Measurements from ENCODE around the gene FYB1.

Gene FYB1

DNA sequence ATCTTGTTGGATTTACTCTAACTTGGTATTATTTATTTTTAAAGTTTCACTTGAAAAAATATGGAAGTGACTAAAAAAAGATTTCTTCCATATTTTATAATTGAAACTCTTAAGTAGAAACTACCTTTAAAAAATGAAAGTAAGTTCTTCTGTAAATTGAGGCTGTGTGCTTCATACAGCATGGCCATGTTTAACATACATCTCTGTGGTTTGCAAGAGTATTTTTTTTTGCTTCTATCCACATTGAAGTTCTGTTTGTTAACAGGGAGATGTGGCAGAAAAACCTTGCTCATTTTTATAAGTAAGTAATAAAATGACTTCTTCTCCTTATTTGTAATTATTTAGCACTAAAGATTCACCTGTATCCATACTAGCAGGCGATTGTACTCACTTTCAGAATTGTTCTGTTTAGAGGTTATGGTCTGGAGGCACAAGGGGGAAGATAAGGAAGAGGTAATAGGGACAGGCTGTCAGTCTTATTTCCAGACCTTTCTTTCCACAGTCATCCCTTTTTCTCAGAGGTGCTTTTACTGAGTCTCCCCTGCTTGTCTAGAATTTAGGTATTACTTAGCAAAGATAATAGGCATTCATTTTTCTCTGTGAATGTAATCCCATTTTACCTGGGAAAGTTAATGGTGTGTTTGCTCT lies 16.0 kb downstream of the FYB1 start:
- Histone ChIP-seq H3K27ac (no peak overlapping the region), H3K4me3 (no peak overlapping the region)
- DNase-seq (ENCODE audit: low spot score) = no peak

GRCh38 chr5:39202597-39203274 lies 16.6 kb downstream of the FYB1 start:
- H3K4me3 ChIP-seq = no peak overlapping the region
- TF ChIP-seq CTCF (IDR thresholded peaks at IDR 0.05) = no peak
- no peak for DNase-seq (ENCODE audit: low spot score)
- no peak overlapping the region for H3K27ac ChIP-seq

More for the DNA sequence above, 16.0 kb downstream of the FYB1 start:
- no peak for TF ChIP-seq CTCF (IDR thresholded peaks at IDR 0.05)

DNA sequence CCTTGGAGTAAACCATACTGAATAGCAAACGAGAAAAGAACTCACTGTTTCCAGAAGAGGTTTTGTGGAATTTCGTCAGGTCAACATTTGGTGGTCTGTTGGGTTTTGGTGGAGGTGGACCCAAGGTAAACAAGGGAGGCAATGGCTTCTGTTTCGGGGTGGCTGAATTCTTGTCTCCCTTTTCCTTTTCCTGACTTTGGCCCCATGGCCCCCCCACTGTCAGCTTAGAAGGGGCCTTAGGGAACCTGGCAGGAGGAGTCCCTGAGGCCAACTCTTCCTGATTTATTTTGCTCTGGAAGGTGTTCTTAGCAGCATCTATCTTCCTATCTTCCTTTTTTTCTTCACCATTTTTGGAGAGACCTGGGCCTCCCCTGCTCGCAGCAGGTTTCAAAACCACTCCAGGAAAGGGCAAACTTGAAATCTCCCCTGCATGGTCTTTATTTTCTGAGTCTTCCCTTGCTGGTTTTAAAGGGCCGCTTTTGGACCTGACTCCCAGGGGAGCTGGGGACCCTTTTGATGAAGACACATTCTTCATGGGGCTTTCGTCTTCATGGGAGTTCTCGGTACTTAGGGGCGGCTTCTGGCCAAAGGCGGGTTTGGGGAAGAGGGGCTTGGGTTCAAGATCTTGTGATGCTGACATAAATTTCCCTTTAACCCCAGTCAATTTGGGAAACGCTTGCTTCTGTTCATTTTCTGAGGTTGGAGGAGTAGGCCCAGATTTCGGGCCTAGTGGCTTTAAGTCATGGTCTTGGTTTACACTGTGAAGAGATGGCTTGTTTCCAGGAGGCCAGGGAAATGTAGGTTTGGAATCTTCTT lies 17.4 kb downstream of the FYB1 start:
- no peak overlapping the region for H3K27ac ChIP-seq
- H3K4me3 ChIP-seq = no peak overlapping the region
- no peak for DNase-seq (ENCODE audit: low spot score)
- TF ChIP-seq CTCF (IDR thresholded peaks at IDR 0.05) = no peak

GRCh38 chr5:39201160-39201780 lies 18.1 kb downstream of the FYB1 start:
- Histone ChIP-seq H3K4me3 (no peak overlapping the region), H3K27ac (no peak overlapping the region)
- no peak for DNase-seq (ENCODE audit: low spot score)
- TF ChIP-seq CTCF (IDR thresholded peaks at IDR 0.05) = no peak

GRCh38 chr5:39200081-39200480 lies 19.3 kb downstream of the FYB1 start:
- no peak for TF ChIP-seq CTCF (IDR thresholded peaks at IDR 0.05)
- H3K4me3 ChIP-seq = no peak overlapping the region
- no peak overlapping the region for H3K27ac ChIP-seq
- no peak for DNase-seq (ENCODE audit: low spot score)

GRCh38 chr5:39199335-39199734 lies 20.0 kb downstream of the FYB1 start:
- no peak overlapping the region for H3K4me3 ChIP-seq
- no peak overlapping the region for H3K27ac ChIP-seq
- TF ChIP-seq CTCF (IDR thresholded peaks at IDR 0.05) = no peak
- DNase-seq (ENCODE audit: low spot score) = no peak

All from coronary artery (tissue), 2 donors.